Erythroblast (primary cell): Measurements from ENCODE around the gene C22orf31.

ENCODE experiments used
- GATA1 ChIP-seq: IDR thresholded peaks from 2 replicates; pipeline ENCODE4 v1.6.1; 2011; ENCODE audit warnings: low read depth, mild to moderate bottlenecking, control low read depth, low read length, moderate library complexity
- POLR2A ChIP-seq: IDR thresholded peaks from 2 replicates; pipeline ENCODE4 v1.6.1; 2011; ENCODE audit warnings: mild to moderate bottlenecking, low read length

DNA sequence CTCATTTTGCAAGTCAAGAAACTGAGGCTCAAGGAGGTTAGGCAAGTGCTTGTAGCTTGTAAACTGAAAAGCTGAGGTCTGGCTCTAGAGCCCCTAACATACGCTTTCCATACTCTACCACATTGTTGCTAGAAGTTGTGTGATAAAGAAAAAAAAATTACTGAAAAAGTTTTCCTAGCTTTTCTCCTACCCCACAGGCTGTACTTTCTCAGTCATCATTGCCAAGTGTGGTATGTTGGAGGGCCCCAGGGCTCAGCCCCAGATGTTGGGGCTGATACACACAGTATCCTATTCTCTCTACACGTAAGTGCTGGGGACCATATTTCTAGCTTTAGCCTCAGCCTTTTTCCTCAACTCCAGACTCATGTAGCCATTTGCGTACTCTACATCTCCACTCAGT, 27.2 kb upstream of the C22orf31 start:
- TF ChIP-seq POLR2A = no peak
- TF ChIP-seq GATA1 = no peak
